Neural progenitor cell (in vitro differentiated cells): ENCODE results near the gene IGFBP4.

Source experiments
- EZH2 ChIP-seq: fragments of 200-600 bp; sonication (generic); IDR thresholded peaks from 2 replicates; pipeline ENCODE4 v1.6.1; 2017; ENCODE audit warnings: antibody characterized with exemption, mild to moderate bottlenecking, moderate library complexity
- TF ChIP-seq, protein P1 (sequence below): fragments of 200-600 bp; sonication (generic); IDR thresholded peaks from 2 replicates; pipeline ENCODE4 v1.5.1; 2017; ENCODE audit warnings: antibody characterized with exemption, mild to moderate bottlenecking

DNA sequence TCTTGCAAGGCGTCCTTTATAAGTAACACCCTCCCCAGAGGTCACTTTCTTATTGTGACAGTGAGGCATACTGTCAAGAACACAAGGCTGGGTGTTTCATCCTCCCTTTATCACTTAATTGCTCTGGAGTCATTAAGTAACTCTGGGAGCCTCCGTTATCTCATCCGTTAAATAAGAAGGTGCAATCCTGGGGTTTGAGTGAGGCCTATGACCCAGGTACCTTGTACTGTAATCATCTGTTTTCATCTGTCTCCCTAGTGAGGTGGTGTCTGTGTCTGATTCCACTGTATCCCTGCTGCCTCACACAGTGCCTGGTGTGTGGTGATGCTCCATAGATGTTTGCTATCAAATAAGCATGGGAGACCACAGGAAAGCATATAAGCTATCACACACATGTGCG lies 40.4 kb downstream of the IGFBP4 start:
- TF ChIP-seq, protein P1, sequence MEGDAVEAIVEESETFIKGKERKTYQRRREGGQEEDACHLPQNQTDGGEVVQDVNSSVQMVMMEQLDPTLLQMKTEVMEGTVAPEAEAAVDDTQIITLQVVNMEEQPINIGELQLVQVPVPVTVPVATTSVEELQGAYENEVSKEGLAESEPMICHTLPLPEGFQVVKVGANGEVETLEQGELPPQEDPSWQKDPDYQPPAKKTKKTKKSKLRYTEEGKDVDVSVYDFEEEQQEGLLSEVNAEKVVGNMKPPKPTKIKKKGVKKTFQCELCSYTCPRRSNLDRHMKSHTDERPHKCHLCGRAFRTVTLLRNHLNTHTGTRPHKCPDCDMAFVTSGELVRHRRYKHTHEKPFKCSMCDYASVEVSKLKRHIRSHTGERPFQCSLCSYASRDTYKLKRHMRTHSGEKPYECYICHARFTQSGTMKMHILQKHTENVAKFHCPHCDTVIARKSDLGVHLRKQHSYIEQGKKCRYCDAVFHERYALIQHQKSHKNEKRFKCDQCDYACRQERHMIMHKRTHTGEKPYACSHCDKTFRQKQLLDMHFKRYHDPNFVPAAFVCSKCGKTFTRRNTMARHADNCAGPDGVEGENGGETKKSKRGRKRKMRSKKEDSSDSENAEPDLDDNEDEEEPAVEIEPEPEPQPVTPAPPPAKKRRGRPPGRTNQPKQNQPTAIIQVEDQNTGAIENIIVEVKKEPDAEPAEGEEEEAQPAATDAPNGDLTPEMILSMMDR: no peak
- TF ChIP-seq EZH2: no peak
